ENCODE data around the gene LSAMP.

- TF ChIP-seq POLR2A (IDR thresholded peaks at IDR 0.05; ENCODE audit: low read depth, low read length), result no peak
- TF ChIP-seq CTCF (IDR thresholded peaks at IDR 0.05; ENCODE audit: extremely low read depth in 1 of 2, insufficient read depth in 1 of 2, low read depth in 1 of 2, low read length in 2 of 2), result no peak
- TF ChIP-seq POLR2AphosphoS5 (IDR thresholded peaks at IDR 0.05; ENCODE audit: insufficient read depth, low read depth, low read length), result no peak
- no peak for TF ChIP-seq MYC (IDR thresholded peaks at IDR 0.05; ENCODE audit: low read depth, low read length)
- no peak for TF ChIP-seq JUN (IDR thresholded peaks at IDR 0.05; ENCODE audit: borderline replicate concordance, insufficient read depth, insufficient read length, low read depth)
Measured at GRCh38 chr3:115989684-115990421, 455.4 kb downstream of the LSAMP start.
